Measurements from ENCODE around the gene CER1. TPM values are rescaled to one million over a fixed set of nuclear protein-coding genes. Genes with fewer than 3 reads are reported as not detected.

The CER1 gene
- total and polyA plus RNA-seq, 2 of the 8 experiments (the other 6 are each of a cell fraction or from before 2014, with no cell fraction given), result 0.26 to 3.4 TPM

GRCh38 chr9:14686168-14686567 lies 36.4 kb downstream of the CER1 start:
- Histone ChIP-seq H2BK5ac (ENCODE audit: low read depth, low read length) (no peak overlapping the region), H4K5ac (ENCODE audit: insufficient read length, low read depth, low read length) (no peak overlapping the region), H4K20me1 (replicated peaks in 1 of 2; ENCODE audit: control insufficient read depth in 1 of 2, insufficient read depth in 2 of 2, low read length in 2 of 2) (no peaks in the 10 kb centered on the region), H3K56ac (replicated peaks; ENCODE audit: insufficient read length, low read depth, low read length) (no peak overlapping the region), H3K4me1 (replicated peaks in 1 of 4; ENCODE audit: control insufficient read depth in 3 of 4, insufficient read depth in 4 of 4, low read length in 3 of 4) (no peaks in the 10 kb centered on the region), H4K91ac (replicated peaks; ENCODE audit: insufficient read length, low read length) (no peak overlapping the region), H4K8ac (ENCODE audit: extremely low read depth, insufficient read depth, low read length) (no peak overlapping the region), H3K23ac (ENCODE audit: insufficient read length) (no peak overlapping the region), H2BK15ac (ENCODE audit: low read length) (no peak overlapping the region), H3K4ac (replicated peaks; ENCODE audit: insufficient read length, low read depth, low read length) (no peak overlapping the region), H3K9ac (replicated peaks in 1 of 4; ENCODE audit: extremely low read depth in 1 of 4, low read depth in 3 of 4, low read length in 3 of 4) (no peak overlapping the region), H3K79me2 (ENCODE audit: control insufficient read depth in 1 of 2, insufficient read depth in 2 of 2, low read length in 2 of 2) (peaks cover 0 to 8% of the 10 kb centered on the region in 2 experiments; a peak in 2 of 4 replicates), H2AFZ (ENCODE audit: low read length) (no peak overlapping the region), H2BK20ac (ENCODE audit: low read length) (no peak overlapping the region), H2BK12ac (ENCODE audit: low read depth, low read length) (no peak overlapping the region), H2BK120ac (replicated peaks; ENCODE audit: low read depth, low read length) (no peak overlapping the region), H3K23me2 (ENCODE audit: low read depth, low read length) (no peaks in the 10 kb centered on the region), H3K36me3 (ENCODE audit: control insufficient read depth in 2 of 4, insufficient read depth in 4 of 4, low read length in 3 of 4) (peaks cover 0 to 12% (median 6%) of the 10 kb centered on the region in 4 experiments; a peak in 3 of 8 replicates), H3K27me3 (replicated peaks in 1 of 4; ENCODE audit: control insufficient read depth in 3 of 4, extremely low read depth in 1 of 4, insufficient read depth in 3 of 4, low read length in 3 of 4) (no peaks in the 10 kb centered on the region), H3K14ac (ENCODE audit: insufficient read length) (no peak overlapping the region), H3K79me1 (ENCODE audit: low read depth, low read length) (no peaks in the 10 kb centered on the region), H3K27ac (ENCODE audit: low read depth, low read length) (no peak overlapping the region), H3K9me3 (ENCODE audit: insufficient read depth in 2 of 2, low read depth in 1 of 2, low read length in 1 of 2) (no peaks in the 10 kb centered on the region), H3K4me3 (ENCODE audit: extremely low read depth in 1 of 4, insufficient read depth in 2 of 4, low read depth in 3 of 4, low read length in 4 of 4) (no peak overlapping the region), H2AK5ac (ENCODE audit: low read depth, low read length) (no peak overlapping the region), H3K4me2 (ENCODE audit: insufficient read depth in 1 of 2, low read depth in 2 of 2, low read length in 2 of 2) (no peak overlapping the region), H3K18ac (ENCODE audit: extremely low read depth, low read length) (no peak overlapping the region)
- DNase-seq (ENCODE audit: low read depth in 1 of 2, low spot score in 2 of 2) (no peak), FAIRE-seq (no peak)
- CTCF ChIA-PET (ENCODE audit: partially characterized antibody), result interaction anchor here (1.8 kb wide), 1 partner anchor 25 kb away, joined by 7 read pairs; no protein-coding TSS in a partner anchor
- POLR2A ChIA-PET (ENCODE audit: partially characterized antibody), result no interaction called here
- TF ChIP-seq RBBP5 (IDR thresholded peaks at IDR 0.05; ENCODE audit: borderline replicate concordance, low read depth, low read length), result no peak
- no peak for TF ChIP-seq JUND (IDR thresholded peaks at IDR 0.05; ENCODE audit: low read length)
- no peak for TF ChIP-seq TAF7 (optimal IDR thresholded peaks at IDR 0.05; ENCODE audit: borderline replicate concordance, low read depth, low read length)
- TF ChIP-seq RAD21 (IDR thresholded peaks at IDR 0.05 in 1 of 2, conservative IDR thresholded peaks at IDR 0.05 in 1 of 2; ENCODE audit: low read depth in 2 of 2, low read length in 2 of 2), result no peak
- no peak for TF ChIP-seq FOSL1 (IDR thresholded peaks at IDR 0.05; ENCODE audit: insufficient read depth, low read depth, low read length)
- no peak for TF ChIP-seq CBX5 (IDR thresholded peaks at IDR 0.05; ENCODE audit: low read depth, low read length)
- no peak for TF ChIP-seq KDM4A (IDR thresholded peaks at IDR 0.05; ENCODE audit: low read depth, low read length, severe bottlenecking)
- TF ChIP-seq HDAC2 (IDR thresholded peaks at IDR 0.05; ENCODE audit: borderline replicate concordance in 1 of 2, low read depth in 2 of 2, low read length in 2 of 2), result no peak
- TF ChIP-seq BCL11A (IDR thresholded peaks at IDR 0.05; ENCODE audit: low read depth in 2 of 2, low read length in 2 of 2), result no peak
- TF ChIP-seq NRF1 (IDR thresholded peaks at IDR 0.05; ENCODE audit: low read depth, low read length), result no peak
- TF ChIP-seq SP1 (IDR thresholded peaks at IDR 0.05; ENCODE audit: low read depth, low read length), result no peak
